ENCODE results near the gene QRICH2. TPM values are rescaled to one million over a fixed set of nuclear protein-coding genes. Genes with fewer than 3 reads are reported as not detected.

Gene QRICH2
- total and polyA plus RNA-seq, 9 of the 15 experiments (the other 6 are each of a cell fraction or from before 2014, with no cell fraction given), result 0.03 to 1.6 (median 0.81) TPM

DNA sequence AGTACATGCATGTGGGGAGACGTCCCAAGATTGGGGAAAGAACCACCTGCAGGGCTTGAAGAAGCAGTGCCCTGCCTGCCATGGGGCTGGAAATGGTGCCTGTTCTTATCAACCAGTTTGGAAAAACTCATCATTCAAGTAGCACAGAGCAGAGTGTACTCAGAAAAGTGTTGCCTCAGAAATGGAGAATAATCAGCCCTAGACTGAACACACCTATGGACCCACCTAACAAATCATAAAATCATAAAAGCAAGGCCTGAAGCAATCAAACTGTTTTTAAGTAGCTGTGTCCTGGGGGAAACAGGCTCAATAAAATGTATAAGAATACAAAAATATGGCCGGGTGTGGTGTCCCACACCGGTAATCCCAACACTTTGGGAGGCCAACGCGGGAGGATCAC, 11.2 kb downstream of the QRICH2 start:
- FAIRE-seq, result no peak
- H3K27ac ChIP-seq (ENCODE audit: extremely low read depth, low read depth, low read length), result no peak overlapping the region
- no peak overlapping the region for H3K4me3 ChIP-seq
- H3K36me3 ChIP-seq (ENCODE audit: control insufficient read depth, insufficient read depth, low read length), result 0 out of 3 replicates have a peak, but pooled peaks cover 3% of the 10 kb centered on the region
- H3K9me3 ChIP-seq (replicated peaks; ENCODE audit: control insufficient read depth, insufficient read depth, low read depth, low read length), result no peaks in the 10 kb centered on the region
- H4K20me1 ChIP-seq (replicated peaks; ENCODE audit: control insufficient read depth, insufficient read depth, low read length), result no peaks in the 10 kb centered on the region
- no peak for DNase-seq (ENCODE audit: extremely low read depth in 1 of 4, low spot score in 3 of 4)
- ATAC-seq, result no peak
- intact Hi-C loops (cut with micrococcal nuclease) (loop anchor here (5.0 kb wide), 2 partner anchors 175 to 285 kb away; no protein-coding TSS in a partner anchor), in situ Hi-C loops (cut with MboI) (no loop called here)
- no peak overlapping the region for H2AFZ ChIP-seq (ENCODE audit: low read depth, low read length)
- no peaks in the 10 kb centered on the region for H3K27me3 ChIP-seq (ENCODE audit: control insufficient read depth in 2 of 2, insufficient read depth in 2 of 2, low read length in 2 of 2)
- no peak overlapping the region for H3K9ac ChIP-seq (ENCODE audit: insufficient read depth in 1 of 2, low read depth in 2 of 2, low read length in 2 of 2)
- POLR2A ChIA-PET, result no interaction called here
- H3K4me2 ChIP-seq (ENCODE audit: insufficient read depth, low read length), result no peak overlapping the region
- CTCF ChIA-PET (ENCODE audit: low intra/inter-chr PET ratio), result no interaction called here
- H3K4me1 ChIP-seq (replicated peaks in 1 of 2; ENCODE audit: control insufficient read depth in 2 of 2, insufficient read depth in 2 of 2, low read length in 2 of 2), result no peaks in the 10 kb centered on the region
- no peaks in the 10 kb centered on the region for H3K9me1 ChIP-seq (ENCODE audit: control insufficient read depth, insufficient read depth, low read length)
- no TSS peak for BruUV-seq (replicated peaks)
- no peaks in the 10 kb centered on the region for H3K79me2 ChIP-seq (ENCODE audit: control insufficient read depth, insufficient read depth, low read length)
- 58% methylated on average over 5 of the region's 5 CpGs for WGBS (ENCODE audit: insufficient coverage, low coverage, missing lambda C conversion rate)
- TF ChIP-seq CBX8 (IDR thresholded peaks at IDR 0.05; ENCODE audit: borderline replicate concordance, extremely low read depth, low read depth, low read length, poor library complexity, severe bottlenecking) (no peak), PATZ1 (CRISPR knock-in tag; IDR thresholded peaks at IDR 0.05; ENCODE audit: borderline replicate concordance) (no peak), HMG20B (CRISPR knock-in tag; IDR thresholded peaks at IDR 0.05) (no peak), PHB (CRISPR knock-in tag; IDR thresholded peaks at IDR 0.05) (no peak), HMGXB4 (CRISPR knock-in tag; IDR thresholded peaks at IDR 0.05) (no peak), ZNF280B (CRISPR knock-in tag; IDR thresholded peaks at IDR 0.05) (no peak), FOS (IDR thresholded peaks at IDR 0.05; ENCODE audit: extremely low read depth, insufficient read length) (no peak), ZNF140 (CRISPR knock-in tag; IDR thresholded peaks at IDR 0.05) (no peak), ZNF507 (tag; conservative IDR thresholded peaks at IDR 0.05) (no peak), MEF2D (tag; conservative IDR thresholded peaks at IDR 0.05; ENCODE audit: low read depth) (no peak), ETV5 (CRISPR knock-in tag; IDR thresholded peaks at IDR 0.05; ENCODE audit: low read depth) (no peak)
- TF ChIP-seq, protein P1, sequence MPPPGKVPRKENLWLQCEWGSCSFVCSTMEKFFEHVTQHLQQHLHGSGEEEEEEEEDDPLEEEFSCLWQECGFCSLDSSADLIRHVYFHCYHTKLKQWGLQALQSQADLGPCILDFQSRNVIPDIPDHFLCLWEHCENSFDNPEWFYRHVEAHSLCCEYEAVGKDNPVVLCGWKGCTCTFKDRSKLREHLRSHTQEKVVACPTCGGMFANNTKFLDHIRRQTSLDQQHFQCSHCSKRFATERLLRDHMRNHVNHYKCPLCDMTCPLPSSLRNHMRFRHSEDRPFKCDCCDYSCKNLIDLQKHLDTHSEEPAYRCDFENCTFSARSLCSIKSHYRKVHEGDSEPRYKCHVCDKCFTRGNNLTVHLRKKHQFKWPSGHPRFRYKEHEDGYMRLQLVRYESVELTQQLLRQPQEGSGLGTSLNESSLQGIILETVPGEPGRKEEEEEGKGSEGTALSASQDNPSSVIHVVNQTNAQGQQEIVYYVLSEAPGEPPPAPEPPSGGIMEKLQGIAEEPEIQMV (tag; conservative IDR thresholded peaks at IDR 0.05; ENCODE audit: low read depth), result no peak
- TF ChIP-seq, protein P2, sequence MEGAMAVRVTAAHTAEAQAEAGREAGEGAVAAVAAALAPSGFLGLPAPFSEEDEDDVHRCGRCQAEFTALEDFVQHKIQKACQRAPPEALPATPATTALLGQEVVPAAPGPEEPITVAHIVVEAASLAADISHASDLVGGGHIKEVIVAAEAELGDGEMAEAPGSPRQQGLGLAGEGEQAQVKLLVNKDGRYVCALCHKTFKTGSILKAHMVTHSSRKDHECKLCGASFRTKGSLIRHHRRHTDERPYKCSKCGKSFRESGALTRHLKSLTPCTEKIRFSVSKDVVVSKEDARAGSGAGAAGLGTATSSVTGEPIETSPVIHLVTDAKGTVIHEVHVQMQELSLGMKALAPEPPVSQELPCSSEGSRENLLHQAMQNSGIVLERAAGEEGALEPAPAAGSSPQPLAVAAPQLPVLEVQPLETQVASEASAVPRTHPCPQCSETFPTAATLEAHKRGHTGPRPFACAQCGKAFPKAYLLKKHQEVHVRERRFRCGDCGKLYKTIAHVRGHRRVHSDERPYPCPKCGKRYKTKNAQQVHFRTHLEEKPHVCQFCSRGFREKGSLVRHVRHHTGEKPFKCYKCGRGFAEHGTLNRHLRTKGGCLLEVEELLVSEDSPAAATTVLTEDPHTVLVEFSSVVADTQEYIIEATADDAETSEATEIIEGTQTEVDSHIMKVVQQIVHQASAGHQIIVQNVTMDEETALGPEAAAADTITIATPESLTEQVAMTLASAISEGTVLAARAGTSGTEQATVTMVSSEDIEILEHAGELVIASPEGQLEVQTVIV (CRISPR knock-in tag; IDR thresholded peaks at IDR 0.05; ENCODE audit: borderline replicate concordance), result no peak

Measured in K562 (cell line).